ENCODE results near the gene MEIS2. TPM values are rescaled to one million over a fixed set of nuclear protein-coding genes. Genes with fewer than 3 reads are reported as not detected.

MEIS2 gene
- total RNA-seq, 6 donors from 2014 or later: 13.7 to 53.4 (median 21.4) TPM

- WGBS, 2 donors: 78 to 86% methylated on average over 2 of the region's 2 CpGs
- H3K4me3 ChIP-seq: no peak overlapping the region
Observed at GRCh38 chr15:36860792-36861191, 239.6 kb downstream of the MEIS2 start.

GRCh38 chr15:36858423-36858822, 241.9 kb downstream of the MEIS2 start:
- H3K27ac ChIP-seq: no peak overlapping the region
- H3K9me3 ChIP-seq: no peaks in the 10 kb centered on the region
- H3K36me3 ChIP-seq: no peaks in the 10 kb centered on the region
- ATAC-seq (ENCODE audit: low FRiP score in 2 of 2) (no peak), DNase-seq (no peak)
- H3K27me3 ChIP-seq: no peaks in the 10 kb centered on the region
- no peak overlapping the region for H3K4me3 ChIP-seq
- TF ChIP-seq POLR2AphosphoS5 (IDR thresholded peaks at IDR 0.05) (no peak), CTCF (IDR thresholded peaks at IDR 0.05) (no peak), EP300 (IDR thresholded peaks at IDR 0.05) (no peak), POLR2A (IDR thresholded peaks at IDR 0.05) (no peak)
- H3K4me1 ChIP-seq: no peaks in the 10 kb centered on the region

More at GRCh38 chr15:36860792-36861191, 239.6 kb downstream of the MEIS2 start:
- Histone ChIP-seq H3K4me1 (no peaks in the 10 kb centered on the region), H3K27me3 (no peaks in the 10 kb centered on the region), H3K36me3 (no peaks in the 10 kb centered on the region), H3K9me3 (no peaks in the 10 kb centered on the region), H3K27ac (no peak overlapping the region)
- ATAC-seq (ENCODE audit: low FRiP score in 2 of 2): no peak
- TF ChIP-seq POLR2A (IDR thresholded peaks at IDR 0.05) (no peak), CTCF (IDR thresholded peaks at IDR 0.05) (no peak), POLR2AphosphoS5 (IDR thresholded peaks at IDR 0.05) (no peak), EP300 (IDR thresholded peaks at IDR 0.05) (no peak)
- DNase-seq: no peak

- no peaks in the 10 kb centered on the region for H3K36me3 ChIP-seq
- ATAC-seq (ENCODE audit: low FRiP score in 2 of 2) (no peak), DNase-seq (no peak)
- WGBS, 2 donors: 70 to 74% methylated on average over 6 of the region's 6 CpGs
- no peaks in the 10 kb centered on the region for H3K4me1 ChIP-seq
- no peak overlapping the region for H3K27ac ChIP-seq
- no peak overlapping the region for H3K4me3 ChIP-seq
- TF ChIP-seq POLR2AphosphoS5 (IDR thresholded peaks at IDR 0.05) (no peak), CTCF (IDR thresholded peaks at IDR 0.05) (no peak), POLR2A (IDR thresholded peaks at IDR 0.05) (no peak), EP300 (IDR thresholded peaks at IDR 0.05) (no peak)
- no peaks in the 10 kb centered on the region for H3K27me3 ChIP-seq
- no peaks in the 10 kb centered on the region for H3K9me3 ChIP-seq
Observed at GRCh38 chr15:36856339-36856973, 243.9 kb downstream of the MEIS2 start.

- TF ChIP-seq POLR2AphosphoS5 (IDR thresholded peaks at IDR 0.05) (no peak), POLR2A (IDR thresholded peaks at IDR 0.05) (no peak), CTCF (IDR thresholded peaks at IDR 0.05) (no peak), EP300 (IDR thresholded peaks at IDR 0.05) (no peak)
- H3K4me3 ChIP-seq: no peak overlapping the region
- DNase-seq (no peak), ATAC-seq (ENCODE audit: low FRiP score in 2 of 2) (no peak)
- 94% methylated on average over 2 of the region's 2 CpGs for WGBS, 2 donors
- no peaks in the 10 kb centered on the region for H3K4me1 ChIP-seq
- H3K27ac ChIP-seq: no peak overlapping the region
- no peaks in the 10 kb centered on the region for H3K9me3 ChIP-seq
- H3K27me3 ChIP-seq: no peaks in the 10 kb centered on the region
- H3K36me3 ChIP-seq: no peaks in the 10 kb centered on the region
Observed at GRCh38 chr15:36850864-36851263, 249.5 kb downstream of the MEIS2 start.

GRCh38 chr15:36845270-36845669, 255.1 kb downstream of the MEIS2 start:
- Histone ChIP-seq H3K27me3 (no peaks in the 10 kb centered on the region), H3K27ac (no peak overlapping the region), H3K4me1 (peaks cover 0 to 3% (median 0%) of the 10 kb centered on the region in 4 donors), H3K36me3 (no peaks in the 10 kb centered on the region), H3K9me3 (no peaks in the 10 kb centered on the region), H3K4me3 (no peak overlapping the region)
- DNase-seq (no peak), ATAC-seq (ENCODE audit: low FRiP score in 2 of 2) (no peak)
- TF ChIP-seq POLR2A (IDR thresholded peaks at IDR 0.05): no peak
- TF ChIP-seq EP300 (IDR thresholded peaks at IDR 0.05): no peak
- TF ChIP-seq CTCF (IDR thresholded peaks at IDR 0.05): no peak
- no peak for TF ChIP-seq POLR2AphosphoS5 (IDR thresholded peaks at IDR 0.05)
